Lower lobe of right lung (tissue), 2 donors: Measurements from ENCODE around the gene OPTC. TPM values are rescaled to one million over a fixed set of nuclear protein-coding genes. Genes with fewer than 3 reads are reported as not detected.

Experiments used
- ATAC-seq, 2 donors: fragments of 200-7000 bp; cut with Tn5 transposase; one replicate each; pipeline ENCODE4 v1.9.1; 2020 to 2022; ENCODE audit warnings: mild to moderate bottlenecking in 2 of 2, moderate library complexity in 2 of 2
- DNase-seq: peaks from one replicate; pipeline ENCODE4 v3.0.0-alpha.2; 2020
- H3K27ac ChIP-seq: fragments of 200-600 bp; one replicate; pipeline ENCODE4 v1.8.0; 2022
- H3K27me3 ChIP-seq: fragments of 200-600 bp; one replicate; pipeline ENCODE4 v1.8.0; 2022; ENCODE audit warnings: low read depth
- H3K36me3 ChIP-seq: fragments of 200-600 bp; one replicate; pipeline ENCODE4 v1.8.0; 2022; ENCODE audit warnings: mild to moderate bottlenecking
- H3K4me1 ChIP-seq: fragments of 200-600 bp; one replicate; pipeline ENCODE4 v1.8.0; 2022
- H3K4me3 ChIP-seq: fragments of 200-600 bp; one replicate; pipeline ENCODE4 v1.8.0; 2022; ENCODE audit warnings: mild to moderate bottlenecking
- H3K9me3 ChIP-seq: fragments of 200-600 bp; one replicate; pipeline ENCODE4 v1.8.0; 2022
- CTCF ChIP-seq: fragments of 200-600 bp; IDR thresholded peaks from one replicate; pipeline ENCODE4 v1.8.0; 2022; ENCODE audit warnings: antibody characterized with exemption, mild to moderate bottlenecking
- intact Hi-C: fragments of 100-400 bp; cut with DNase I; formaldehyde crosslinking; loops from one replicate; pipeline ENCODE4 v1.11.0; 2022
- total RNA-seq: library from RNA; stranded (reverse); fragmentation: NEBNext Ultra II Directional; extraction: Animal tissue kit (Norgen Biotek cat#: 25700); gene quantifications from one replicate; pipeline ENCODE4 v1.2.1, GENCODE V29; 2021
- donor health status: DM: no; HTN: yes; CAD: no; lungs with severe emphysema.

Gene OPTC
- total RNA-seq, 1 donor from 2014 or later: not detected

GRCh38 chr1:203473281-203473680, 20.7 kb upstream of the OPTC start:
- Histone ChIP-seq H3K36me3 (no peaks in the 10 kb centered on the region), H3K27ac (no peak overlapping the region), H3K4me1 (no peaks in the 10 kb centered on the region), H3K4me3 (no peak overlapping the region), H3K9me3 (no peaks in the 10 kb centered on the region), H3K27me3 (no peaks in the 10 kb centered on the region)
- intact Hi-C loops: no loop called here
- ATAC-seq (no peak), DNase-seq (no peak)
- no peak for TF ChIP-seq CTCF

GRCh38 chr1:203473781-203474305, 20.1 kb upstream of the OPTC start:
- no peak for TF ChIP-seq CTCF
- no peaks in the 10 kb centered on the region for H3K27me3 ChIP-seq
- H3K9me3 ChIP-seq: no peaks in the 10 kb centered on the region
- no peak overlapping the region for H3K27ac ChIP-seq
- intact Hi-C loops: no loop called here
- H3K4me3 ChIP-seq: no peak overlapping the region
- DNase-seq (no peak), ATAC-seq (no peak)
- H3K36me3 ChIP-seq: no peaks in the 10 kb centered on the region
- H3K4me1 ChIP-seq: no peaks in the 10 kb centered on the region

- peak within 1 kb of the TSS; percentile 48 for H3K4me3 ChIP-seq
- H3K27me3 ChIP-seq: no peaks in the 10 kb centered on the region
- intact Hi-C loops: no loop called here
- ATAC-seq (peak; percentile 51 to 53), DNase-seq (no peak)
- TF ChIP-seq CTCF: no peak
- H3K36me3 ChIP-seq: no peaks in the 10 kb centered on the region
- H3K9me3 ChIP-seq: no peaks in the 10 kb centered on the region
- peaks cover 2% of the 10 kb centered on the region for H3K4me1 ChIP-seq
- peak within 1 kb of the TSS; percentile 77 for H3K27ac ChIP-seq
Measured at GRCh38 chr1:203475012-203475981, 18.7 kb upstream of the OPTC start, which contains the start of gene PRELP. Gene PRELP, plus strand, starts transcription at chr1:203475806. Its CDS starts 7,379 bp downstream, at chr1:203483185.

- H3K27ac ChIP-seq: peak overlapping the region; percentile 77
Measured at GRCh38 chr1:203476216-203476814, 17.6 kb upstream of the OPTC start.

More at GRCh38 chr1:203476216-203476814, 17.6 kb upstream of the OPTC start:
- intact Hi-C loops: no loop called here
- DNase-seq (no peak), ATAC-seq (no peak)
- peaks cover 12% of the 10 kb centered on the region for H3K4me1 ChIP-seq
- H3K9me3 ChIP-seq: no peaks in the 10 kb centered on the region
- H3K27me3 ChIP-seq: no peaks in the 10 kb centered on the region
- peak overlapping the region; percentile 48 for H3K4me3 ChIP-seq
- TF ChIP-seq CTCF: no peak
- H3K36me3 ChIP-seq: no peaks in the 10 kb centered on the region
